DMS 273 (cell line): Measurements from ENCODE around the gene CIBAR2.

Source experiments
- DNase-seq: peaks from one replicate; lab custom pipeline; 2025; ENCODE audit not compliant: unreplicated experiment; lab: John Stamatoyannopoulos, UW

CIBAR2 gene

GRCh38 chr16:85144026-85144915 is 32.0 kb upstream of the CIBAR2 start:
- DNase-seq = no peak

- DNase-seq = no peak
These were observed 30.5 kb upstream of the CIBAR2 start for GRCh38 chr16:85142771-85143211.

- no peak for DNase-seq
These were observed 29.8 kb upstream of the CIBAR2 start for GRCh38 chr16:85142129-85142513.

- no peak for DNase-seq
These were observed 29.3 kb upstream of the CIBAR2 start for GRCh38 chr16:85141491-85142128.

GRCh38 chr16:85140455-85141012 is 28.3 kb upstream of the CIBAR2 start:
- no peak for DNase-seq

GRCh38 chr16:85139881-85140339 is 27.6 kb upstream of the CIBAR2 start:
- DNase-seq = no peak

- DNase-seq = no peak
These were observed 26.8 kb upstream of the CIBAR2 start for GRCh38 chr16:85138825-85139627.

- DNase-seq = no peak
These were observed 26.0 kb upstream of the CIBAR2 start for GRCh38 chr16:85138073-85138824.

- DNase-seq = peak; percentile 65
These were observed 25.2 kb upstream of the CIBAR2 start for GRCh38 chr16:85137323-85138072.

- peak; percentile 92 for DNase-seq
These were observed 24.5 kb upstream of the CIBAR2 start for GRCh38 chr16:85136702-85137322.

GRCh38 chr16:85136213-85136701 is 24.0 kb upstream of the CIBAR2 start:
- no peak for DNase-seq

- no peak for DNase-seq
These were observed 22.5 kb upstream of the CIBAR2 start for GRCh38 chr16:85134789-85135142.

- DNase-seq = no peak
These were observed 22.0 kb upstream of the CIBAR2 start for GRCh38 chr16:85134076-85134788.

GRCh38 chr16:85133290-85133599 is 21.0 kb upstream of the CIBAR2 start:
- no peak for DNase-seq

- no peak for DNase-seq
These were observed 20.4 kb upstream of the CIBAR2 start for GRCh38 chr16:85132456-85133289.

- DNase-seq = no peak
These were observed 18.4 kb upstream of the CIBAR2 start for GRCh38 chr16:85130705-85131028.

- DNase-seq = peak; percentile 60
These were observed 17.8 kb upstream of the CIBAR2 start for GRCh38 chr16:85129876-85130704.
